ENCODE measurements around the gene WNT11.

The WNT11 gene

DNA sequence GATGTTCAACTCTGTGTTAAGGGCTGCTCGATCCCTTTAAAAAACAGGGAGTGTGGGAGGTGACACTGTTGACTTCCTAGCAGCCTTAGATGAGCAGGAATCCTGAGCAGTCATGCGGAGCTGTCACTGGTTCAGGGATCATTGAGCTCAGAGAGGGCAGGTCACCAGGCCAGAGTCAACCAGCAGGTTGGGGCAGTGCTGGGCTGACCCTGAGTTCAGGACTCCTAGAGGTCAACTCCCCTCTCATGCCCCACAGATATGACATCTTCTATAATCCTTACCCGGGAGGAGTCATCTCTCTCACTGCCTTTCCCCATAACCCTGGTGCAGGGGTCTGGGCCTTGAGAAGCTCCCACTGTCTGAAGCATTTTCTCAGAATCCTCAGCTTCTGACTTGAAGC lies 12.9 kb upstream of the WNT11 start:
- no peak for TF ChIP-seq SUZ12 (IDR thresholded peaks at IDR 0.05)
- CTCF ChIA-PET, result interaction anchor here (2.9 kb wide), 1 partner anchor 11 kb away, joined by 9 read pairs; no protein-coding TSS in a partner anchor
- POLR2A ChIA-PET, result interaction anchor here (0.9 to 2.5 kb wide), 2 partner anchors 11 to 17 kb away, joined by 3 to 13 read pairs; no protein-coding TSS in a partner anchor
- DNase-seq (ENCODE audit: extremely low spot score), result no peak

GRCh38 chr11:76218449-76219178 lies 12.3 kb upstream of the WNT11 start:
- POLR2A ChIA-PET, result interaction anchor here (0.9 to 2.5 kb wide), 2 partner anchors 11 to 18 kb away, joined by 3 to 13 read pairs; no protein-coding TSS in a partner anchor
- CTCF ChIA-PET, result interaction anchor here (2.9 kb wide), 1 partner anchor 11 kb away, joined by 9 read pairs; no protein-coding TSS in a partner anchor
- no peak for DNase-seq (ENCODE audit: extremely low spot score)
- TF ChIP-seq FOXK2 (IDR thresholded peaks at IDR 0.05) (no peak), ELF4 (IDR thresholded peaks at IDR 0.05) (no peak), FOXM1 (IDR thresholded peaks at IDR 0.05; ENCODE audit: borderline replicate concordance) (no peak), FOXA1 (IDR thresholded peaks at IDR 0.05) (no peak), ARNT (IDR thresholded peaks at IDR 0.05) (no peak), L3MBTL2 (conservative IDR thresholded peaks at IDR 0.05) (no peak)

GRCh38 chr11:76217653-76218160 lies 11.4 kb upstream of the WNT11 start:
- CTCF ChIA-PET, result interaction anchor here (2.9 kb wide), 1 partner anchor 10 kb away, joined by 9 read pairs; no protein-coding TSS in a partner anchor
- no peak for DNase-seq (ENCODE audit: extremely low spot score)
- TF ChIP-seq L3MBTL2 (conservative IDR thresholded peaks at IDR 0.05) (no peak), ARNT (IDR thresholded peaks at IDR 0.05) (no peak), FOXA1 (IDR thresholded peaks at IDR 0.05) (no peak), LEF1 (IDR thresholded peaks at IDR 0.05; ENCODE audit: borderline replicate concordance) (no peak), TARDBP (IDR thresholded peaks at IDR 0.05) (no peak), FOXM1 (IDR thresholded peaks at IDR 0.05; ENCODE audit: borderline replicate concordance) (no peak)
- POLR2A ChIA-PET, result interaction anchor here (2.5 kb wide), 1 partner anchor 10 kb away, joined by 13 read pairs; no protein-coding TSS in a partner anchor

GRCh38 chr11:76216536-76217325 lies 10.4 kb upstream of the WNT11 start:
- POLR2A ChIA-PET, result interaction anchor here (2.5 kb wide), 1 partner anchor 9 kb away, joined by 13 read pairs; no protein-coding TSS in a partner anchor
- CTCF ChIA-PET, result interaction anchor here (2.9 kb wide), 1 partner anchor 9 kb away, joined by 9 read pairs; no protein-coding TSS in a partner anchor
- DNase-seq (ENCODE audit: extremely low spot score), result no peak
- TF ChIP-seq CTBP1 (IDR thresholded peaks at IDR 0.05; ENCODE audit: borderline replicate concordance) (no peak), TARDBP (IDR thresholded peaks at IDR 0.05) (no peak), ARNT (IDR thresholded peaks at IDR 0.05) (no peak), LEF1 (IDR thresholded peaks at IDR 0.05; ENCODE audit: borderline replicate concordance) (no peak), BHLHE40 (IDR thresholded peaks at IDR 0.05; ENCODE audit: borderline replicate concordance) (no peak), FOXK2 (IDR thresholded peaks at IDR 0.05) (no peak), SP1 (IDR thresholded peaks at IDR 0.05) (no peak), ELF4 (IDR thresholded peaks at IDR 0.05) (no peak), L3MBTL2 (conservative IDR thresholded peaks at IDR 0.05) (no peak), FOXA1 (IDR thresholded peaks at IDR 0.05) (no peak), FOXM1 (IDR thresholded peaks at IDR 0.05; ENCODE audit: borderline replicate concordance) (no peak), NFRKB (IDR thresholded peaks at IDR 0.05) (no peak), SUZ12 (IDR thresholded peaks at IDR 0.05) (no peak)
- TF ChIP-seq, protein P1, sequence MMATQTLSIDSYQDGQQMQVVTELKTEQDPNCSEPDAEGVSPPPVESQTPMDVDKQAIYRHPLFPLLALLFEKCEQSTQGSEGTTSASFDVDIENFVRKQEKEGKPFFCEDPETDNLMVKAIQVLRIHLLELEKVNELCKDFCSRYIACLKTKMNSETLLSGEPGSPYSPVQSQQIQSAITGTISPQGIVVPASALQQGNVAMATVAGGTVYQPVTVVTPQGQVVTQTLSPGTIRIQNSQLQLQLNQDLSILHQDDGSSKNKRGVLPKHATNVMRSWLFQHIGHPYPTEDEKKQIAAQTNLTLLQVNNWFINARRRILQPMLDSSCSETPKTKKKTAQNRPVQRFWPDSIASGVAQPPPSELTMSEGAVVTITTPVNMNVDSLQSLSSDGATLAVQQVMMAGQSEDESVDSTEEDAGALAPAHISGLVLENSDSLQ (IDR thresholded peaks at IDR 0.05), result no peak

- POLR2A ChIA-PET, result no interaction called here
- CTCF ChIA-PET, result no interaction called here
- no peak for DNase-seq (ENCODE audit: extremely low spot score)
- TF ChIP-seq FOXM1 (IDR thresholded peaks at IDR 0.05; ENCODE audit: borderline replicate concordance), result no peak
- TF ChIP-seq L3MBTL2 (conservative IDR thresholded peaks at IDR 0.05), result no peak
- no peak for TF ChIP-seq LEF1 (IDR thresholded peaks at IDR 0.05; ENCODE audit: borderline replicate concordance)
- TF ChIP-seq CTBP1 (IDR thresholded peaks at IDR 0.05; ENCODE audit: borderline replicate concordance), result no peak
- no peak for TF ChIP-seq NFRKB (IDR thresholded peaks at IDR 0.05)
- TF ChIP-seq BHLHE40 (IDR thresholded peaks at IDR 0.05; ENCODE audit: borderline replicate concordance), result no peak
- no peak for TF ChIP-seq FOXK2 (IDR thresholded peaks at IDR 0.05)
- TF ChIP-seq TARDBP (IDR thresholded peaks at IDR 0.05), result no peak
- no peak for TF ChIP-seq ARNT (IDR thresholded peaks at IDR 0.05)
- no peak for TF ChIP-seq ELF4 (IDR thresholded peaks at IDR 0.05)
- no peak for TF ChIP-seq SP1 (IDR thresholded peaks at IDR 0.05)
- TF ChIP-seq SUZ12 (IDR thresholded peaks at IDR 0.05), result no peak
- no peak for TF ChIP-seq FOXA1 (IDR thresholded peaks at IDR 0.05)
- no peak for TF ChIP-seq ZNF384 (IDR thresholded peaks at IDR 0.05)
- TF ChIP-seq, protein P1 (IDR thresholded peaks at IDR 0.05), result no peak
- no peak for TF ChIP-seq HDGF (IDR thresholded peaks at IDR 0.05; ENCODE audit: borderline replicate concordance)
Measured at GRCh38 chr11:76215941-76216340, 9.6 kb upstream of the WNT11 start.

GRCh38 chr11:76214968-76215548 lies 8.8 kb upstream of the WNT11 start:
- ChIA-PET CTCF (no interaction called here), POLR2A (no interaction called here)
- no peak for DNase-seq (ENCODE audit: extremely low spot score)
- no peak for TF ChIP-seq FOXA1 (IDR thresholded peaks at IDR 0.05)
- no peak for TF ChIP-seq CTBP1 (IDR thresholded peaks at IDR 0.05; ENCODE audit: borderline replicate concordance)
- TF ChIP-seq BHLHE40 (IDR thresholded peaks at IDR 0.05; ENCODE audit: borderline replicate concordance), result no peak
- no peak for TF ChIP-seq L3MBTL2 (conservative IDR thresholded peaks at IDR 0.05)
- no peak for TF ChIP-seq FOXK2 (IDR thresholded peaks at IDR 0.05)
- no peak for TF ChIP-seq TARDBP (IDR thresholded peaks at IDR 0.05)
- TF ChIP-seq SUZ12 (IDR thresholded peaks at IDR 0.05), result no peak
- no peak for TF ChIP-seq ELF4 (IDR thresholded peaks at IDR 0.05)
- TF ChIP-seq SP1 (IDR thresholded peaks at IDR 0.05), result no peak
- no peak for TF ChIP-seq NFRKB (IDR thresholded peaks at IDR 0.05)

Measured in HEK293T (cell line).